Activated T-helper 17 cell treated with anti-CD3 and anti-CD28 coated beads, Interleukin-2, amount 50 U/mL, for 72 hours (primary cell): Measurements from ENCODE around the gene GALNTL6. TPM values are rescaled to one million over a fixed set of nuclear protein-coding genes. Genes with fewer than 3 reads are reported as not detected.

ENCODE experiments used
- ATAC-seq: fragments of 150-1000 bp; cut with Tn5 transposase; replicated peaks from 2 replicates; pipeline ENCODE4 v1.10.0; 2021; ENCODE audit warnings: mild to moderate bottlenecking, moderate library complexity
- H3K27ac Mint-ChIP-seq: one replicate; pipeline ENCODE4 v1.8.0; 2022; ENCODE audit warnings: mixed read lengths
- H3K27me3 Mint-ChIP-seq: one replicate; pipeline ENCODE4 v1.8.0; 2022; ENCODE audit warnings: mixed read lengths
- H3K36me3 Mint-ChIP-seq: one replicate; pipeline ENCODE4 v1.8.0; 2022; ENCODE audit warnings: low read depth, mild to moderate bottlenecking, mixed read lengths
- H3K4me1 Mint-ChIP-seq: one replicate; pipeline ENCODE4 v1.8.0; 2022; ENCODE audit warnings: mixed read lengths
- H3K4me3 Mint-ChIP-seq: one replicate; pipeline ENCODE4 v1.8.0; 2022; ENCODE audit warnings: mild to moderate bottlenecking, mixed read lengths
- H3K9me3 Mint-ChIP-seq: one replicate; pipeline ENCODE4 v1.8.0; 2022; ENCODE audit warnings: mixed read lengths
- total RNA-seq, 2 donors: library from RNA; stranded (reverse); gene quantifications; one replicate each; pipeline ENCODE4 v1.2.3, GENCODE V29; 2022

Gene GALNTL6
- total RNA-seq, 2 donors from 2014 or later: not detected

- H3K9me3 Mint-ChIP-seq: peaks cover 9% of the 10 kb centered on the region
- no peaks in the 10 kb centered on the region for H3K27me3 Mint-ChIP-seq
- H3K4me3 Mint-ChIP-seq: no peak overlapping the region
- ATAC-seq: no peak
- H3K27ac Mint-ChIP-seq: no peak overlapping the region
- H3K36me3 Mint-ChIP-seq: no peaks in the 10 kb centered on the region
- H3K4me1 Mint-ChIP-seq: no peaks in the 10 kb centered on the region
Measured at GRCh38 chr4:172648471-172648870, 835.3 kb downstream of the GALNTL6 start.

GRCh38 chr4:172649143-172649542 lies 835.9 kb downstream of the GALNTL6 start:
- peaks cover 9% of the 10 kb centered on the region for H3K9me3 Mint-ChIP-seq
- H3K36me3 Mint-ChIP-seq: no peaks in the 10 kb centered on the region
- no peak overlapping the region for H3K27ac Mint-ChIP-seq
- H3K4me1 Mint-ChIP-seq: no peaks in the 10 kb centered on the region
- no peak overlapping the region for H3K4me3 Mint-ChIP-seq
- H3K27me3 Mint-ChIP-seq: no peaks in the 10 kb centered on the region
- no peak for ATAC-seq

- H3K4me3 Mint-ChIP-seq: no peak overlapping the region
- no peaks in the 10 kb centered on the region for H3K27me3 Mint-ChIP-seq
- H3K27ac Mint-ChIP-seq: no peak overlapping the region
- no peaks in the 10 kb centered on the region for H3K36me3 Mint-ChIP-seq
- no peaks in the 10 kb centered on the region for H3K4me1 Mint-ChIP-seq
- H3K9me3 Mint-ChIP-seq: peaks cover 9% of the 10 kb centered on the region
- ATAC-seq: no peak
Measured at GRCh38 chr4:172650758-172651530, 837.7 kb downstream of the GALNTL6 start.

- H3K27me3 Mint-ChIP-seq: no peaks in the 10 kb centered on the region
Measured at GRCh38 chr4:172651961-172652360, 838.8 kb downstream of the GALNTL6 start.

GRCh38 chr4:172652369-172652768 lies 839.2 kb downstream of the GALNTL6 start:
- H3K9me3 Mint-ChIP-seq: peaks cover 4% of the 10 kb centered on the region
- ATAC-seq: no peak
- H3K4me1 Mint-ChIP-seq: no peaks in the 10 kb centered on the region
- H3K27me3 Mint-ChIP-seq: no peaks in the 10 kb centered on the region
- no peaks in the 10 kb centered on the region for H3K36me3 Mint-ChIP-seq
- H3K27ac Mint-ChIP-seq: no peak overlapping the region
- no peak overlapping the region for H3K4me3 Mint-ChIP-seq

More at GRCh38 chr4:172651961-172652360, 838.8 kb downstream of the GALNTL6 start:
- peaks cover 8% of the 10 kb centered on the region for H3K9me3 Mint-ChIP-seq
- no peaks in the 10 kb centered on the region for H3K4me1 Mint-ChIP-seq
- no peak overlapping the region for H3K27ac Mint-ChIP-seq
- ATAC-seq: no peak
- H3K4me3 Mint-ChIP-seq: no peak overlapping the region
- H3K36me3 Mint-ChIP-seq: no peaks in the 10 kb centered on the region

- ATAC-seq: no peak
- peaks cover 3% of the 10 kb centered on the region for H3K9me3 Mint-ChIP-seq
- H3K27me3 Mint-ChIP-seq: no peaks in the 10 kb centered on the region
- no peaks in the 10 kb centered on the region for H3K4me1 Mint-ChIP-seq
- no peak overlapping the region for H3K27ac Mint-ChIP-seq
- H3K36me3 Mint-ChIP-seq: no peaks in the 10 kb centered on the region
- H3K4me3 Mint-ChIP-seq: no peak overlapping the region
Measured at GRCh38 chr4:172653676-172654075, 840.5 kb downstream of the GALNTL6 start.

- Mint-ChIP-seq H3K4me1 (no peaks in the 10 kb centered on the region), H3K27ac (no peak overlapping the region), H3K36me3 (no peaks in the 10 kb centered on the region), H3K9me3 (peaks cover 3% of the 10 kb centered on the region), H3K4me3 (no peak overlapping the region), H3K27me3 (no peaks in the 10 kb centered on the region)
- ATAC-seq: no peak
Measured at GRCh38 chr4:172654457-172654856, 841.3 kb downstream of the GALNTL6 start.

- ATAC-seq: no peak
- Mint-ChIP-seq H3K4me1 (no peaks in the 10 kb centered on the region), H3K4me3 (no peak overlapping the region), H3K27me3 (no peaks in the 10 kb centered on the region), H3K36me3 (no peaks in the 10 kb centered on the region), H3K27ac (no peak overlapping the region), H3K9me3 (peaks cover 3% of the 10 kb centered on the region)
Measured at GRCh38 chr4:172656055-172656454, 842.9 kb downstream of the GALNTL6 start.

GRCh38 chr4:172657081-172657480 lies 843.9 kb downstream of the GALNTL6 start:
- Mint-ChIP-seq H3K9me3 (peaks cover 3% of the 10 kb centered on the region), H3K4me3 (no peak overlapping the region), H3K4me1 (no peaks in the 10 kb centered on the region), H3K27me3 (no peaks in the 10 kb centered on the region), H3K27ac (no peak overlapping the region), H3K36me3 (no peaks in the 10 kb centered on the region)
- ATAC-seq: no peak

GRCh38 chr4:172660251-172660650 lies 847.0 kb downstream of the GALNTL6 start:
- Mint-ChIP-seq H3K4me3 (no peak overlapping the region), H3K4me1 (no peaks in the 10 kb centered on the region), H3K9me3 (no peaks in the 10 kb centered on the region), H3K27me3 (no peaks in the 10 kb centered on the region), H3K27ac (no peak overlapping the region), H3K36me3 (no peaks in the 10 kb centered on the region)
- no peak for ATAC-seq

GRCh38 chr4:172662113-172662512 lies 848.9 kb downstream of the GALNTL6 start:
- no peak overlapping the region for H3K4me3 Mint-ChIP-seq
- no peaks in the 10 kb centered on the region for H3K4me1 Mint-ChIP-seq
- peaks cover 5% of the 10 kb centered on the region for H3K9me3 Mint-ChIP-seq
- H3K36me3 Mint-ChIP-seq: no peaks in the 10 kb centered on the region
- ATAC-seq: no peak
- H3K27me3 Mint-ChIP-seq: no peaks in the 10 kb centered on the region
- H3K27ac Mint-ChIP-seq: no peak overlapping the region

- Mint-ChIP-seq H3K36me3 (no peaks in the 10 kb centered on the region), H3K27me3 (no peaks in the 10 kb centered on the region), H3K9me3 (peaks cover 10% of the 10 kb centered on the region), H3K27ac (no peak overlapping the region), H3K4me3 (no peak overlapping the region), H3K4me1 (no peaks in the 10 kb centered on the region)
- ATAC-seq: no peak
Measured at GRCh38 chr4:172666711-172667368, 853.6 kb downstream of the GALNTL6 start.

GRCh38 chr4:172674811-172675210 lies 861.6 kb downstream of the GALNTL6 start:
- ATAC-seq: no peak
- Mint-ChIP-seq H3K27ac (no peak overlapping the region), H3K36me3 (no peaks in the 10 kb centered on the region)

GRCh38 chr4:172675232-172675631 lies 862.0 kb downstream of the GALNTL6 start:
- Mint-ChIP-seq H3K4me3 (no peak overlapping the region), H3K27me3 (no peaks in the 10 kb centered on the region), H3K4me1 (no peaks in the 10 kb centered on the region), H3K36me3 (no peaks in the 10 kb centered on the region), H3K9me3 (peaks cover 24% of the 10 kb centered on the region), H3K27ac (no peak overlapping the region)
- ATAC-seq: no peak

More at GRCh38 chr4:172674811-172675210, 861.6 kb downstream of the GALNTL6 start:
- no peak overlapping the region for H3K4me3 Mint-ChIP-seq
- H3K27me3 Mint-ChIP-seq: no peaks in the 10 kb centered on the region
- no peaks in the 10 kb centered on the region for H3K4me1 Mint-ChIP-seq
- H3K9me3 Mint-ChIP-seq: peaks cover 24% of the 10 kb centered on the region

- H3K9me3 Mint-ChIP-seq: peaks cover 11% of the 10 kb centered on the region
- H3K4me3 Mint-ChIP-seq: no peak overlapping the region
- no peaks in the 10 kb centered on the region for H3K27me3 Mint-ChIP-seq
- no peaks in the 10 kb centered on the region for H3K4me1 Mint-ChIP-seq
- no peaks in the 10 kb centered on the region for H3K36me3 Mint-ChIP-seq
- no peak for ATAC-seq
- no peak overlapping the region for H3K27ac Mint-ChIP-seq
Measured at GRCh38 chr4:172680691-172681090, 867.5 kb downstream of the GALNTL6 start.
